Measurements from ENCODE around the gene VSIR.
A peak's percentile ranks its signal among the peaks of the same experiment; 100 is the strongest.

The VSIR gene

DNA sequence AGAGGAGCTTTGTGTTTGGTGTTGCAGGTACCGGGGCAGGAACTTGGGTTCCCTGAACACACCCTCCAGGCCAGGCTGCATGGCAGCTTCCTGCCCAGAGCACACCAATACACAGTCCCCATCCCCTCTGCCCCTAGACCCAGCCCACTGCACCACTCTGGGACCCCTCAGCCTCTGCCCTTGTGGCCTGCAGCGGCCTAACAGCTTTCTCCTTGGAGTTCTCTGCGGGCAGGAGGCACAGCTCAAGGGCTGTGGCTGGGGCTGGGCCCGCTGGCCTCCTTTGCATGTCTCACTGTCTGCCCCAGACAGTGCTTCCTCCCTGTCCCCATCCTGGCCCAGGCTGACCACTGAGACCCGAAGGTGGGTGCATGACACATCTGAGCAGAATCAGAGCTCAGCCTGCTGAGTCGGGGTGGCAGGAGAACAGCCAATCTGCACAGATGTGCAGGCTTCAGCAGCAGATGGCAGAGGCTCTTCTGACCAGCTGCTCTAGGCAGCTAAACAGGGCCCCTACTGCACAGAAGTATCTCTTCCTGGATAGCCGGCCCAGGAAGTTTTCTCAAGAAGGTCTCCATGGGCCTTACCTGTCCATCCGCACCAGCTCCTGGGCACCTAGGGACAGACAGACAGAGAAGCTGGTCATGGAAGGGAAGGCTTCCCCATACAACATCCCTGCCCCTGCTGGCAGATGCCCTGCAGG lies 20.8 kb downstream of the VSIR start:
- DNase-seq (ENCODE audit: low spot score in 2 of 2) (no peak), ATAC-seq (peak; percentile 45)
- peak overlapping the region; percentile 97 for H3K27ac Mint-ChIP-seq
- H3K4me1 Mint-ChIP-seq: peaks cover 90% of the 10 kb centered on the region
- H3K9me3 Mint-ChIP-seq: no peaks in the 10 kb centered on the region
- peaks cover 67% of the 10 kb centered on the region for H3K36me3 Mint-ChIP-seq
- H3K4me3 Mint-ChIP-seq: peak overlapping the region; percentile 32

- ATAC-seq (no peak), DNase-seq (ENCODE audit: low spot score in 2 of 2) (no peak)
- Mint-ChIP-seq H3K36me3 (peaks cover 76% of the 10 kb centered on the region), H3K27ac (peak overlapping the region; percentile 97), H3K4me1 (peaks cover 90% of the 10 kb centered on the region), H3K4me3 (no peak overlapping the region), H3K9me3 (no peaks in the 10 kb centered on the region)
These were observed 21.6 kb downstream of the VSIR start for GRCh38 chr10:71751515-71752224.

DNA sequence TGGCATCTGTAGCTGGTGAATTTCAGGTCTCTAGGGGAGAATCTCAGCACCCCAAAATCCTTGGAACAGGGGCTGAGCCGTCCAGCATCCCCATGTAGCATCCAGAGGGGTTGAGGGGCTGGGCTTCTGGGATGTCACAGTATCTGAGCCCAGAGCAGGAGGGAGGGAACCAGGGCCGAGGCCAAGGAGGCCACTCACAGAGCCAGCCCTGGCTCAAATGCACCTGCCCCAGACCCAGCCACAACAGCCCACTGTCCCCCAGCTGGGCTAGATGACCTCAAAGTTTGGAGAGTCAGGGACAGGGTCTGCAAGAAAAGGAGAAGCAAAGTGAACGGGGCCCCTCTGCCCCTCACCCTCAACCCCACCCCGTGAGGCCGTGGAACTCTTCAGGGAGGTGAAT lies 22.3 kb downstream of the VSIR start:
- DNase-seq (ENCODE audit: low spot score in 2 of 2) (no peak), ATAC-seq (no peak)
- Mint-ChIP-seq H3K36me3 (peaks cover 79% of the 10 kb centered on the region), H3K27ac (peak overlapping the region; percentile 97), H3K4me3 (peak overlapping the region; percentile 28), H3K4me1 (peaks cover 90% of the 10 kb centered on the region), H3K9me3 (no peaks in the 10 kb centered on the region)

DNA sequence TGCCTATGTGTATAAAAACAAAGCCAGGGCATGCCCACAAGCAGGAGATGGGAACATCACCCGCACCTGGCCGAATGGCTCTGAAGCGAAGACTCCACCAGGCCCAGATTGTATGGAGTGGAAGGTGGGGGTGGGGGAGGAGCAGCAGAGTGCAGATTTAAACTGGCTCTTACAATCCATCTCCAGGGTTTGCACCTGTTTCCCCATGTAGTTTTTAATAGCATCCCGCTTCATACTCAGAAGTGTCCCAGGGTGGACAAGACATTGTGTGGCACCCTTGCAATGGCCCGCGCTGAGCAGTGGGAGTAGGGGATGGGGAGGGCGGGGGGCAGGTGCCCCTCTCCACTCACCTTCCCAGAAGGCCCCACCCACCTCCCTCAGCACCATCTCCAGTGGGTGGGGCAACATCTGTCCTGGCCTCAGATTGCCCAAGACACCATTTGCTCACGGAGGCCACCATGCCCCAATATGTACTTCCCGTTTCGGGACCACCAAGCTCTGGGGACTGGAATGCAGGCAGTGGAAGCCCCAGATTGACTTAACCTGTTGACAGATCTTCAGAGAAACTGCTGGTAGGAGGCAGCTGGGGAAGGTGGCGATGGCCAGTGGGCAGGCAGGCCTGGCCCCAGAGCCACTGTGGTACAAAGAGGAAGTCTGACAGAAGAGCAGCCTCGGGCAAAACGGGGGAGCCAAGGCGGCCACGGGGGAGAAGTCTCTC lies 23.0 kb downstream of the VSIR start:
- peak overlapping the region; percentile 97 for H3K27ac Mint-ChIP-seq
- H3K4me1 Mint-ChIP-seq: peaks cover 96% of the 10 kb centered on the region

DNA sequence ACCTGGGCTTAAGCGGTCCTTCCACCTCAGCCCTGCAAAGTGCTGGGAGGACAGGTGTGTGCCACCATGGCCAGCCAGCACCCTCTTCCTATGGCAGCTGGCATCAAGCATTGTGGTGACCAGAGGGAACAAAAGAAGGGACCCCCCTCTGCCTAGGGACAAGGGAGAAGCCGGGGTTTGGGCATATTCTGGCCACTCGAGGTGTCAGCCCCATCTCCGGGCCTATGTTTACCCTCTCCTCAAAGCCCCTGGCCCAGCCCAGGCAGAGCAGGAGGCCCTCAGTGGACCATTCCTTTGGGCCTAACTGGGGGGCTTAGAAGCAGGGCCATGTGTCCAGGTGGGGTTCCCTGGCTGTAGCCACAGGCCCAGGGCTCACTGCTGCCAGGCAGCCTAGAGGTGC lies 23.9 kb downstream of the VSIR start:
- ATAC-seq: no peak
- Mint-ChIP-seq H3K36me3 (peaks cover 79% of the 10 kb centered on the region), H3K4me1 (peaks cover 96% of the 10 kb centered on the region), H3K27ac (peak overlapping the region; percentile 97), H3K4me3 (peak overlapping the region; percentile 69), H3K9me3 (no peaks in the 10 kb centered on the region)
- no peak for DNase-seq (ENCODE audit: low spot score in 2 of 2)

More for the DNA sequence above, 23.0 kb downstream of the VSIR start:
- peak overlapping the region; percentile 28 for H3K4me3 Mint-ChIP-seq
- H3K9me3 Mint-ChIP-seq: no peaks in the 10 kb centered on the region
- ATAC-seq: no peak
- H3K36me3 Mint-ChIP-seq: peaks cover 82% of the 10 kb centered on the region
- DNase-seq (ENCODE audit: low spot score in 2 of 2): no peak

DNA sequence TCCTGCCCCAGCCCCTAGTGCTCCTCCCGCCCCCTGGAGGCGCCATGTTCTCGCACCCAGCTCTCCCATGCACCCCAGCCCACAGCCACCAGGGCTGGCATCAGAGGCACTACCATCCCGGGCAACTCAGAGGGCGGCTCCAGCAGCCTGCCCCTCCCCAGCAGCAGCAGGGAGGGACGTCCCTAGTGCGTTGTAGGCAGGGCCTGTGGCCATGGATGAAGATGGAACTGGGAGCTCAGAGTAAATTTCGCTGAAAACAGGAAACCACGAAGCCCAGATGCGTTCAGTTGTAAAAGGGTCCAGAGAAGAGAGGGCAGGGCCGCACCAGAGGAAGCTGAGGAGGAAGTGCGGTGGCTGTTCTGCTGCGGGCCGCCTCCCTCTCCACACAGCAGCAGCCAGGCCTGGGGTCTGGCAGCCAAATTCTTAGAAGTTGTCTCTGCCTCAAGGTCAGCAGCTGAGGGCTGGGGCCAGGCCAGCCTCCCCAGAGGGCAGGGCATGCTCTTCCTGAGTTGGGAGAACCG lies 24.6 kb downstream of the VSIR start:
- peak overlapping the region; percentile 69 for H3K4me3 Mint-ChIP-seq
- peaks cover 96% of the 10 kb centered on the region for H3K4me1 Mint-ChIP-seq
- H3K27ac Mint-ChIP-seq: peak overlapping the region; percentile 97
- ATAC-seq: peak; percentile 87
- peaks cover 72% of the 10 kb centered on the region for H3K36me3 Mint-ChIP-seq
- peak; percentile 49 to 82 for DNase-seq (ENCODE audit: low spot score in 2 of 2)
- H3K9me3 Mint-ChIP-seq: no peaks in the 10 kb centered on the region

- ATAC-seq (no peak), DNase-seq (ENCODE audit: low spot score in 2 of 2) (no peak)
- H3K9me3 Mint-ChIP-seq: no peaks in the 10 kb centered on the region
- H3K27ac Mint-ChIP-seq: peak overlapping the region; percentile 97
- peaks cover 96% of the 10 kb centered on the region for H3K4me1 Mint-ChIP-seq
- peak overlapping the region; percentile 69 for H3K4me3 Mint-ChIP-seq
- H3K36me3 Mint-ChIP-seq: peaks cover 63% of the 10 kb centered on the region
These were observed 25.5 kb downstream of the VSIR start for GRCh38 chr10:71747551-71748523.

GRCh38 chr10:71747039-71747531 lies 26.2 kb downstream of the VSIR start:
- no peaks in the 10 kb centered on the region for H3K9me3 Mint-ChIP-seq
- H3K4me3 Mint-ChIP-seq: peak overlapping the region; percentile 69
- peaks cover 96% of the 10 kb centered on the region for H3K4me1 Mint-ChIP-seq
- H3K27ac Mint-ChIP-seq: peak overlapping the region; percentile 97
- peaks cover 56% of the 10 kb centered on the region for H3K36me3 Mint-ChIP-seq
- ATAC-seq (no peak), DNase-seq (ENCODE audit: low spot score in 2 of 2) (no peak)

GRCh38 chr10:71746344-71747037 lies 26.8 kb downstream of the VSIR start:
- H3K9me3 Mint-ChIP-seq: no peaks in the 10 kb centered on the region
- H3K27ac Mint-ChIP-seq: peak overlapping the region; percentile 97
- ATAC-seq (no peak), DNase-seq (ENCODE audit: low spot score in 2 of 2) (no peak)
- H3K4me1 Mint-ChIP-seq: peaks cover 96% of the 10 kb centered on the region
- peak overlapping the region; percentile 69 for H3K4me3 Mint-ChIP-seq
- H3K36me3 Mint-ChIP-seq: peaks cover 54% of the 10 kb centered on the region

GRCh38 chr10:71745664-71746250 lies 27.6 kb downstream of the VSIR start:
- Mint-ChIP-seq H3K9me3 (no peaks in the 10 kb centered on the region), H3K36me3 (peaks cover 48% of the 10 kb centered on the region), H3K4me1 (peaks cover 99% of the 10 kb centered on the region), H3K27ac (peak overlapping the region; percentile 97), H3K4me3 (no peak overlapping the region)
- DNase-seq (ENCODE audit: low spot score in 2 of 2): no peak
- ATAC-seq: no peak

- Mint-ChIP-seq H3K9me3 (no peaks in the 10 kb centered on the region), H3K27ac (peak overlapping the region; percentile 97), H3K36me3 (peaks cover 41% of the 10 kb centered on the region), H3K4me3 (no peak overlapping the region), H3K4me1 (peaks cover 99% of the 10 kb centered on the region)
- no peak for DNase-seq (ENCODE audit: low spot score in 2 of 2)
- no peak for ATAC-seq
These were observed 28.2 kb downstream of the VSIR start for GRCh38 chr10:71744897-71745663.

- peak overlapping the region; percentile 17 for H3K27ac Mint-ChIP-seq
- ATAC-seq (no peak), DNase-seq (ENCODE audit: low spot score in 2 of 2) (no peak)
- peaks cover 33% of the 10 kb centered on the region for H3K36me3 Mint-ChIP-seq
- H3K4me1 Mint-ChIP-seq: peaks cover 100% of the 10 kb centered on the region
- H3K9me3 Mint-ChIP-seq: no peaks in the 10 kb centered on the region
- H3K4me3 Mint-ChIP-seq: no peak overlapping the region
These were observed 29.5 kb downstream of the VSIR start for GRCh38 chr10:71743866-71744265.
